SKM-1 (cell line): ENCODE measurements around the gene PRR3.
"Not testable (repeated sequence)": the region's sequence is repeated elsewhere in the genome, so short reads cannot be mapped to it uniquely, and the experiment has no call there.

ENCODE experiments used
- DNase-seq: peaks from one replicate; lab custom pipeline; 2025; ENCODE audit not compliant: unreplicated experiment; lab: John Stamatoyannopoulos, UW

The PRR3 gene

GRCh38 chr6:30556906-30557682, at the start of gene PRR3:
Gene PRR3, plus strand, starts transcription at chr6:30557295. Its CDS starts 50 bp downstream, at chr6:30557345.
- peak; percentile 88 for DNase-seq

GRCh38 chr6:30507849-30508827, 49.0 kb upstream of the PRR3 start:
- no peak for DNase-seq

DNA sequence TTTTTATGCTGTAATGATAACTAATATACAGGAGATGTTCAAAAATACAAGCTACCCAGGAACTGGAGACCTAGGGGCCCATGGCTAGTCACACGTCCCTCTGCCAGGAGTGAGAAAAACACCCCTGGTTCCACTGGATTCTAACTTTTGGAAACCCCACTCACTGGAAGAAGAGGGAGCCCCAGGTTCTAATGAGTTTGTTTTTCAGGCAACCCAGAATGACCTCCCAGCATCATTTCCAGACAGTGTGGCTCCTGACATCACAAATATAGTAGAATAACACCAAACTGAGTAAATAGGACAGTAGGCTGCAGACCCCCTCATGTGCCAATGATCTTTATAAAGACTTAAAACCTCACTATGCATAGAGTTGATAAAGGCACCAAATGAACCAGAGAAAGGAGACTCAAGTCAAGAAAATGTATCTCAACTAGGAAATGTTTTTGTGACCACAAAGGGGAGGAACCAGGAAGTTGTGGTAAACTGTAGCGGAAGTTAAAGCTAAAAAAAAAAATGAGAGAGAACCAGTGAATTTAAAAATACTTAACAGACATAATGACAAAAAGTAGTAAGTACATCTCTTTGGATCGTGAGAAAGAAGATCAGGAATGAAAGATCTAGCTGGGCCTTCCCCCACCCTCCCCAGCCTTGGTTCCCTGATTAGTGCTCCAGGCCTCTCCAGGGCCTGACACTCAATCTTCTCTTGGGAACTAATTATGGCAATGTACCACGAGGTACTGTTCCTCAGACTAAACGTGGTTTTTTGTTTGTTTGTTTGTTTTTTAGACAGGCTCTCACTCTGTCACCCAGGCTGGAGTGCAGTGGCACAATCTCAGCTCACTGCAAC, 48.0 kb upstream of the PRR3 start:
- DNase-seq = peak; percentile 60

DNA sequence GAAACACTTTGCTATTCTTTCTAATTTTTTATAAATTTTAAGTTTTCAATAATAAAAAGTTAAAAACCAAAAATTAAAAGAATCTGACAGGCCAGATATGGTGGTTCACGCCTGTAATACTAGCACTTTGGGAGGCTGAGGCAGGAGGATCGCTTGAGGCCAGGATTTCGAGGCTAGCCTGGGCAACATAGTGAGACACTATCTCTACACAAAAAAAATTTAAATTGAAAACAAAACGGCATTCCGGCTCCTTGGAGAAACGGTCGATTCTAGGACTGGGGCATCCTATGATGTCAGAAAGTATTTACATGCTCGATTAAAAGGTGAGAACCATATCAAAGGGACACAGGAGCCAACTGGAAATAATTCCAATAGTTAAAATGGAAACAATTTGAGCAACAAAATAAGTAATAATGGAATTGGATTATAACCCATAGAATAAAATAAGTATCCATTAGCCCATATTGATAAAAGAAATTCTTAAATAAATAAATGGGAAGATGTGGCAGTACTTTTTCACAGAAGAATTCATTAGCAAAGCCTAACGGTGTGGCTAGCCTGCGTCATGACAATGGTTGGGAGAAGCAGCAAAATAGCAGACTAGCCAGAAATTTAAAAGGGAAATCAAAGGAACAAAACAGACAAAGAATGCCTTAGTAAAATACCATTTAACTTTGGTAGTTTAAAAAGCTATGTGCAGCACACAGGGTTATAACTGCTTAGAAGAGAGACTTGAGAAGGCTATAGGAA, 46.5 kb upstream of the PRR3 start:
- no peak for DNase-seq

- DNase-seq = no peak
Observed at GRCh38 chr6:30511169-30511546, 45.9 kb upstream of the PRR3 start.

DNA sequence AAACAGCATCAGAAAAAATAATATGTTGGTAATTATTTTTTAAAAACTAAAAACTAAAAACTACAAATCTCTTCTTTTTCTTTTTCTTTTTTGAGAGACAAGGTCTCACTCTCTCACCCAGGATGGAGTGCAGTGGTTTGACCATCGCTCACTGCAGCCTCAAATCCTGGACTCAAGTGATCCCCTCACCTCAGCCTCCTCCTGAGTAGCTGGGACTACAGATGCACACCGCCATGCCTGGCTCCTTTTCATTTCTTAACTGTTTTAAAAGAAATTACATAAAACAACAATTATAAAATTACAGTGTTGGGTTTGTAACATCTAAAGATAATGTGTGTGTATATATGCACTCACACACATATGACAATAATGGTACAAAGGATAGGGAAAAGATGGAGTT, 43.6 kb upstream of the PRR3 start:
- DNase-seq = no peak

- DNase-seq = no peak
Observed at GRCh38 chr6:30515106-30515505, 42.0 kb upstream of the PRR3 start.

GRCh38 chr6:30515944-30516753, 40.9 kb upstream of the PRR3 start:
- peak; percentile 99 for DNase-seq

DNA sequence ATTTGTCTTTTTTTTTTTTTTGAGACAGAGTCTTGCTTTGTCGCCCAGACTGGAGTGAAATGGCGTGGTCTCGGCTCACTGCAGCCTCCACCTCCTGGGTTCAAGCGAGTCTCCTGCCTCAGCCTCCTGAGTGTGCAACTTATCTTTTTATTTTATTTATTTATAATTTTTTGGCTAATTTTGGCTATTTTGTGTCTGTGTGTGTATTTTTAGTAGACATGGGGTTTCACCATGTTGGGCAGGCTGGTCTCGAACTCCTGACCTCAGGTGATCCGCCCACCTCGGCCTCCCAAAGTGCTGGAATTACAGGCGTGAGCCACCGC, 40.4 kb upstream of the PRR3 start:
- not testable (repeated sequence) for DNase-seq

- not testable (repeated sequence) for DNase-seq
Observed at GRCh38 chr6:30517767-30518504, 39.2 kb upstream of the PRR3 start.

DNA sequence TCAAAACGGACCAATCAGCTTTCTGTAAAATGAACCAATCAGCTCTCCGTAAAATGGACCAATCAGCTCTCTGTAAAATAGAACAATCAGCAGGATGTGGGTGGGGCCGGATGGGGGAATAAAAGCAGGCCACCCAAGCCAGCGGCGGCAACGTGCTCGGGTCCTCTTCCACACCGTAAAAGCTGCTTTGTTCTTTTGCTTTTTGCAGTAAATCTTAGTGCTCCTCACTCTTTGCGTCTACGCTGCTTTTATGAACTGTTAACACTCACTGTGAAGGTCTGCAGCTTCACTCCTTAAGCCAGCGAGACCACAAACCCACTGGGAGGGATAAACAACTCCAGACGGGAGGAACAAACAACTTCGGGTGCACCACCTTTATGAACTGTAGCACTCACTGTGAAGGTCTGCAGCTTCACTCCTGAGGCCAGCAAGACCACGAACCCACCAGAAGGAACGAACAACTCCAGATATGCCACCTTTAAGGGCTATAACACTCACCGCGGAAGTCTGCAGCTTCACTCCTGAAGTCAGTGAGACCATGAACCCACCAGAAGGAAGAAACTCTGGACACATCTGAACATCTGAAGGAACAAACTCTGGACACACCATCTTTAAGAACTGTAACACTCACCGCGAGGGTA, 38.5 kb upstream of the PRR3 start:
- not testable (repeated sequence) for DNase-seq

GRCh38 chr6:30520522-30520921, 36.6 kb upstream of the PRR3 start:
- DNase-seq = no peak

DNA sequence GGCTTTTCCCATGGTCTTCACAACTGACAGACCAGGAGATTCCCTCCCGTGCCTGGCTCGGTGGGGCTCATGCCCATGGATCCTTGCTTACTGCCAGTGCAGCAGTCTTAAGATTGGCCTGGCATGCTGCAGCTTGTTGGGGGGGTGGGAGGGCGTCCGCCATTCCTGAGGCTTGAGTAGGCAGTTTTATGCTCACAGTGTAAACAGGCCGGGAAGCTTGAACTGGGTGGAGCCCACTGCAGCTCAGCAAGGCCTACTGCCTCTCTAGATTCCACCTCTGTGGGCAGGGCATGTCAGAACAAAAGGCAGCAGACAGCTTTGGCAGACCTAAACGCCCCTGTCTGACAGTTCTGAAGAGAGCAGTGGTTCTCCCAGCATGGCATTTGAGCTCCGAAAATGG, 36.0 kb upstream of the PRR3 start:
- not testable (repeated sequence) for DNase-seq

DNA sequence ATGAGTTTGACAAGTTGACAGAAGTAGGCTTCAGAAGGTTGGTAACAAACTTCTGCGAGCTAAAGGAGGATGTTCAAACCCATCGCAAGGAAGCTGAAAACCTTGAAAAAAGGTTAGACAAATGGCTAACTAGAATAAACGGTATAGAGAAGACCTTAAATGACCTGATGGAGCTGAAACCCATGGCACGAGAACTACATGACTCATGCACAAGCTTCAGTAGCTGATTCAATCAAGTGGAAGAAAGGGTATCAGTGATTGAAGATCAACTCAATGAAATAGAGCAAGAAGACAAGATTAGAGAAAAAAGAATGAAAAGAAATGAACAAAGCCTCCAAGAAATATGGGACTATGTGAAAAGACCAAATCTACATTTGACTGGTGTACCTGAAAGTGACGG, 35.1 kb upstream of the PRR3 start:
- not testable (repeated sequence) for DNase-seq

- DNase-seq = not testable (repeated sequence)
Observed at GRCh38 chr6:30526444-30526843, 30.7 kb upstream of the PRR3 start.

GRCh38 chr6:30529349-30529875, 27.7 kb upstream of the PRR3 start:
- DNase-seq = not testable (repeated sequence)

DNA sequence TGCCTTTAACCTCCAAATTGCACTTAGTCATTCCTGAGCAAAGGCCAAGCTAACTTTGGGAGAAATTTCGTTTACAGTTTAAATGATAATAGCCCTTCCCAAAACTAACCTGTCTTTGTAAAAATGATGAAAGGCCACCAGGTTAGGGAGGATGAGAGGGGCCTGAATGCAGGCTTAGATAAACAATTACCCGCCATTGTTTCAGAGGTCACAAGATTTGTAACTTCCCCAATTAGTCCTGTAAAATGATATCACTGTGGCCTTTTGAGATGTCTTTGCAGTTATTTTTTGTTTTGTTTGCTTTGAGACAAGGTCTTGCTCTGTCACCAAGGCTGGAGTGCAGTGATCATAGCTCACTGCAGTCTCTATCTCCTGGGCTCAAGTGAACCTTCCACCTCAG, 27.1 kb upstream of the PRR3 start:
- no peak for DNase-seq
